Activated CD8-positive, alpha-beta memory T cell treated with anti-CD3 and anti-CD28 coated beads, Interleukin-2, amount 10 ng/mL, durations not matched to agents 7 days and 5 days (primary cell): ENCODE data around the gene OPA1. TPM values are rescaled to one million over a fixed set of nuclear protein-coding genes. Genes with fewer than 3 reads are reported as not detected.

Source experiments
- ATAC-seq: fragments of 150-1000 bp; cut with Tn5 transposase; one replicate; pipeline ENCODE4 v1.10.0; 2021; ENCODE audit warnings: moderate library complexity
- CTCF ChIA-PET: fragments of 350-600 bp; sonication (Branson Sonifier 250); formaldehyde crosslinking; loops from one replicate; lab custom pipeline; 2021; ENCODE audit warnings: antibody characterized with exemption; lab: Charles Lee
- DNase-seq: peaks from one replicate; pipeline ENCODE4 v3.0.0-alpha.2; 2020
- H3K27ac Mint-ChIP-seq: one replicate; pipeline ENCODE4 v1.8.0; 2021; ENCODE audit warnings: mild to moderate bottlenecking, mixed read lengths
- H3K27me3 Mint-ChIP-seq: one replicate; pipeline ENCODE4 v1.8.0; 2021; ENCODE audit warnings: mixed read lengths
- H3K36me3 Mint-ChIP-seq: one replicate; pipeline ENCODE4 v1.8.0; 2021; ENCODE audit warnings: mild to moderate bottlenecking, mixed read lengths
- H3K4me1 Mint-ChIP-seq: one replicate; pipeline ENCODE4 v1.8.0; 2021; ENCODE audit warnings: mixed read lengths
- H3K4me3 Mint-ChIP-seq: one replicate; pipeline ENCODE4 v1.8.0; 2021; ENCODE audit warnings: mild to moderate bottlenecking, moderate library complexity, mixed read lengths
- H3K9me3 Mint-ChIP-seq: one replicate; pipeline ENCODE4 v1.8.0; 2022; ENCODE audit warnings: low read depth, mixed read lengths
- total RNA-seq, 2 experiments: library from RNA; stranded (reverse); gene quantifications; one replicate each; pipeline ENCODE4 v1.2.3, GENCODE V29; 2021

OPA1 gene
- total RNA-seq, 2 experiments from 2014 or later = 56.5 to 61.7 TPM

- CTCF ChIA-PET = interaction anchor here (1.0 kb wide), 1 partner anchor 12 kb away, joined by 3 read pairs; no protein-coding TSS in a partner anchor
- Mint-ChIP-seq H3K36me3 (peaks cover 23% of the 10 kb centered on the region), H3K27ac (no peak overlapping the region)
These were observed 84.7 kb downstream of the OPA1 start for GRCh38 chr3:193677734-193678133.

DNA sequence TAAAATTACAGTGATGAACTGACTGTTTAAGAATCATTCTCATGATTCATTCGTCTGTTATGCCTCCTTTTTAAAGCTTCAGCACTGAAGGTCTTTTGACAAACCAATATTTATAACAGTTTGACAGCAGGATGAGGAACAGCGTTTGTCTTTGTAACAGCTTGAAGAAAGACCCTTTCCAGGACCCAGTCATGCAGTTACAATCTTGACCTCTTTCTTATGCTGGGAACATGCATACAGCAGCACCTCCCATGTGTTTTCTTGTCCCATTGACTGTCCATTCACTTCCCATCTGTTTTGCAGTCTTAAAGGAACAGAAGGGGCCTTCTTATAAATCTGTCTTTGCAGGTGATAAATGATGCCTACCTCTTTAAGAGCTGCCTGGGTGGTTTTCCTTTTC is 87.2 kb downstream of the OPA1 start:
- H3K4me3 Mint-ChIP-seq = no peak overlapping the region
- ATAC-seq (no peak), DNase-seq (no peak)
- H3K27ac Mint-ChIP-seq = no peak overlapping the region
- H3K36me3 Mint-ChIP-seq = peaks cover 23% of the 10 kb centered on the region
- CTCF ChIA-PET = no interaction called here
- no peaks in the 10 kb centered on the region for H3K27me3 Mint-ChIP-seq
- peaks cover 4% of the 10 kb centered on the region for H3K4me1 Mint-ChIP-seq
- H3K9me3 Mint-ChIP-seq = no peaks in the 10 kb centered on the region

More at GRCh38 chr3:193677734-193678133, 84.7 kb downstream of the OPA1 start:
- peaks cover 4% of the 10 kb centered on the region for H3K4me1 Mint-ChIP-seq
- no peak overlapping the region for H3K4me3 Mint-ChIP-seq
- H3K9me3 Mint-ChIP-seq = no peaks in the 10 kb centered on the region
- DNase-seq = no peak
- ATAC-seq = no peak
- no peaks in the 10 kb centered on the region for H3K27me3 Mint-ChIP-seq

DNA sequence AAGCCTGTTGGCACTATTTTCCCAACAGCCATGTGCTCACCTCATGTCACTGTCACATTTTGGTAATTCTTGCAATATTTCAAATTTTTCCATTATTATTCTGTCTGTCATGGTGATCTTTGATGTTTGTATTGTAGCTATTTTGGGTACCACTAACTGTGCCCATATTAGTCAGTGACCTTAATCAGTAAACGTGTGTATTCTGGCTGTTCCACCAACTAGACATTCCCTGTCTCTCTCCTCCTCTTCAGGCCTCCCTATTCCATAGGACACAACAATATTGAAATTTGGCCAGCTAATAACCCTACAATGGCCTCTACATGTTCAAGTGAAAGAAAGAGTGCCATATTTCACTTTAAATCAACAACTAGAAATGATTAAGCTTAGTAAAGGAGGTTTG is 88.6 kb downstream of the OPA1 start:
- Mint-ChIP-seq H3K4me1 (peaks cover 4% of the 10 kb centered on the region), H3K36me3 (peaks cover 19% of the 10 kb centered on the region), H3K4me3 (no peak overlapping the region), H3K27me3 (no peaks in the 10 kb centered on the region), H3K27ac (no peak overlapping the region), H3K9me3 (no peaks in the 10 kb centered on the region)
- CTCF ChIA-PET = no interaction called here
- DNase-seq (no peak), ATAC-seq (no peak)

DNA sequence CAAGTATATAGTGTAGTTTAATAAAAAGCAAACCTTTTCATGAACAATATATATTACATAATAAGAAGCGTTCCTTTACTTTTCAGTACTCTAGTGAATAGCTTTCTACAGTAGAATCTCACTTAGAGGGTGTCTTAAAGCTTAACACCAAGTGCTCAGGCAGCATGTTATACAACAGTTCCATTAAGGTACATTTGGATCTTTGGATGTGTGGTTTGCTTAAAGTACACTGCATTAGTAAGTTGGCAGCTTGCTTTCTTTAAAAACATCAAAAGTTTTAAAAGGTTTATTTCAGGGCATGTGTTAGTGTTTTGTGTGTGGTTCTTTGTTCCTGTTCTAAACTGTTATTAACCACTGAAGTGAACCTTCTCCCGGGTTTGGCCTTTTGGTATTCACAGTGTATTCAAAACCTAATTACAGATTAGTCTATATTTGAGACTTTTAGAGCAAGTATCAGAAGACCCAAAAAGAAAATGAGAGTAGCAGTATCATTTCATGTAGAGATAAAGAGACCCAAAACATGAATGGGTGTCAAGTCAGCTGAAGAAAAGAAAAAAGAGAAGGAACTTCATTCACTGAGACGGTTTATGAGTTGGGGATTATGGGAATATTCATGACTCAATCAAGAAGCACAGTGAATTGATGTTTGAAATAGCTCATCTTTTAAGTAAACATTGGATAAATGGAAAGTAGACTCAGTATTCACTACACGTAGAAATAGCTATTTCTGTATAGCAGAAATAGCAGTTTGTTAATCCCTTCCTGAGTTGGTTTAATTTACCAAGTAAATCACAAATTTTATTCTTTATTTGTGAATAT is 93.9 kb downstream of the OPA1 start:
- no peak overlapping the region for H3K27ac Mint-ChIP-seq
- no peak overlapping the region for H3K4me3 Mint-ChIP-seq
- no peak for DNase-seq
- no peaks in the 10 kb centered on the region for H3K9me3 Mint-ChIP-seq
- ATAC-seq = no peak
- H3K36me3 Mint-ChIP-seq = peaks cover 7% of the 10 kb centered on the region
- no peaks in the 10 kb centered on the region for H3K4me1 Mint-ChIP-seq
- no peaks in the 10 kb centered on the region for H3K27me3 Mint-ChIP-seq
- CTCF ChIA-PET = no interaction called here

GRCh38 chr3:193688834-193689714 is 96.1 kb downstream of the OPA1 start:
- H3K4me3 Mint-ChIP-seq = no peak overlapping the region
- peaks cover 7% of the 10 kb centered on the region for H3K36me3 Mint-ChIP-seq
- H3K9me3 Mint-ChIP-seq = no peaks in the 10 kb centered on the region
- DNase-seq = no peak
- ATAC-seq = no peak
- no peaks in the 10 kb centered on the region for H3K27me3 Mint-ChIP-seq
- no peak overlapping the region for H3K27ac Mint-ChIP-seq
- CTCF ChIA-PET = no interaction called here
- no peaks in the 10 kb centered on the region for H3K4me1 Mint-ChIP-seq

- CTCF ChIA-PET = no interaction called here
- Mint-ChIP-seq H3K27ac (no peak overlapping the region), H3K4me3 (no peak overlapping the region), H3K27me3 (no peaks in the 10 kb centered on the region), H3K4me1 (no peaks in the 10 kb centered on the region), H3K9me3 (no peaks in the 10 kb centered on the region), H3K36me3 (peaks cover 14% of the 10 kb centered on the region)
- ATAC-seq = no peak
- no peak for DNase-seq
These were observed 100.8 kb downstream of the OPA1 start for GRCh38 chr3:193693774-193694173.

GRCh38 chr3:193701953-193702635 is 109.1 kb downstream of the OPA1 start:
- DNase-seq = no peak
- no peak overlapping the region for H3K4me3 Mint-ChIP-seq
- H3K4me1 Mint-ChIP-seq = peaks cover 4% of the 10 kb centered on the region
- no peak for ATAC-seq
- no peaks in the 10 kb centered on the region for H3K9me3 Mint-ChIP-seq
- no peak overlapping the region for H3K27ac Mint-ChIP-seq
- H3K36me3 Mint-ChIP-seq = peaks cover 12% of the 10 kb centered on the region
- H3K27me3 Mint-ChIP-seq = no peaks in the 10 kb centered on the region
- CTCF ChIA-PET = no interaction called here

GRCh38 chr3:193702967-193703366 is 110.0 kb downstream of the OPA1 start:
- no peaks in the 10 kb centered on the region for H3K27me3 Mint-ChIP-seq
- H3K4me1 Mint-ChIP-seq = peaks cover 4% of the 10 kb centered on the region
- no peak for DNase-seq
- no peak overlapping the region for H3K4me3 Mint-ChIP-seq
- ATAC-seq = no peak
- H3K27ac Mint-ChIP-seq = no peak overlapping the region
- peaks cover 10% of the 10 kb centered on the region for H3K36me3 Mint-ChIP-seq
- CTCF ChIA-PET = interaction anchor here (1.3 kb wide), 1 partner anchor 613 kb away, joined by 5 read pairs; no protein-coding TSS in a partner anchor
- no peaks in the 10 kb centered on the region for H3K9me3 Mint-ChIP-seq

DNA sequence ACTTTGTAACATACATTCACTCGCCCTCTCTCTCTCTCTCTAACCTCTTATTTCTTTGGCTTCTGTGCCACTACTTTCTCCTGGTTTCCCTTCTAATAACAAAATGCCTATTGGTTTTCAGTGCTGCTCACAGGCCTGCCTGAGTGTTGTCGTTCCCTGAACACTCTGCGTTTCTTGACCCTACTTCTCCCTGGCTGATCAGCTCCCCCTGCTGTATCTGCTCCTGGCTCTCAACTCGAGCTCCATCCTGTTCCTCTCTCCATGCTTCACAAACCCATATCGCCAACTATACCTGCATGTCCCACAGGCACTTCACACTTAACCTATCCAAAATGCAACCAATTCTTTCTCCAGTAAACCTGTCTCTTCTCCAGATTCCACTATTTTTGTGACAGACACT is 111.4 kb downstream of the OPA1 start:
- ATAC-seq = no peak
- Mint-ChIP-seq H3K4me3 (no peak overlapping the region), H3K9me3 (no peaks in the 10 kb centered on the region), H3K4me1 (peaks cover 4% of the 10 kb centered on the region), H3K27ac (no peak overlapping the region), H3K36me3 (peaks cover 4% of the 10 kb centered on the region), H3K27me3 (no peaks in the 10 kb centered on the region)
- CTCF ChIA-PET = no interaction called here
- no peak for DNase-seq

DNA sequence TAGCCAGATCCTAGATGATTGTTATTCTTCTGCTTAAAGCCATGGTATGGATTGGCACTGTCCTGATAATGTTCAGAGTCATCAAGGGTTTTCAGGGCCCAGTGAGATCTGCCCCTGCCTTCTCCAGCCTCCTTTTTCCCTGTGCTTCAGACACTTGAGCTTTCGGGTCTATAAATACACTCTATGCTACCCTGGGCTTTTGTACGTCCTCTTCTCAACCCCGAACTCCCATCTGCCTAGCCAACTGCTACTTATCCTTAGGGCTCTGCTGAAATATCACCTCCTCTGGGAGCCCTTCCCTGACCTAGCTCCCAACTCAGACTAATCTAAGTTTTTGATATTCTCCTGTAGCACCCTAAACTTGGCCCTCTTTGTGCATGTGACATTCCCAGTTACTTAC is 115.3 kb downstream of the OPA1 start:
- Mint-ChIP-seq H3K9me3 (no peaks in the 10 kb centered on the region), H3K27me3 (no peaks in the 10 kb centered on the region), H3K4me3 (no peak overlapping the region), H3K27ac (no peak overlapping the region), H3K36me3 (no peaks in the 10 kb centered on the region), H3K4me1 (no peaks in the 10 kb centered on the region)
- ATAC-seq = no peak
- DNase-seq = no peak
- CTCF ChIA-PET = no interaction called here

- Mint-ChIP-seq H3K36me3 (peaks cover 9% of the 10 kb centered on the region), H3K4me1 (peaks cover 2% of the 10 kb centered on the region), H3K27me3 (no peaks in the 10 kb centered on the region), H3K27ac (no peak overlapping the region), H3K9me3 (peaks cover 8% of the 10 kb centered on the region), H3K4me3 (no peak overlapping the region)
- no peak for DNase-seq
- CTCF ChIA-PET = no interaction called here
- ATAC-seq = no peak
These were observed 117.5 kb downstream of the OPA1 start for GRCh38 chr3:193710286-193711165.

- peaks cover 12% of the 10 kb centered on the region for H3K36me3 Mint-ChIP-seq
- no peak for DNase-seq
- no peaks in the 10 kb centered on the region for H3K27me3 Mint-ChIP-seq
- no peak overlapping the region for H3K27ac Mint-ChIP-seq
- no peak overlapping the region for H3K4me3 Mint-ChIP-seq
- peaks cover 7% of the 10 kb centered on the region for H3K4me1 Mint-ChIP-seq
- no peak for ATAC-seq
- H3K9me3 Mint-ChIP-seq = peaks cover 12% of the 10 kb centered on the region
- CTCF ChIA-PET = no interaction called here
These were observed 118.1 kb downstream of the OPA1 start for GRCh38 chr3:193711166-193711485.
